HEK293 (cell line): ENCODE measurements around the gene GPER1.

ENCODE experiments used
- CTCF ChIA-PET: fragments of 350-600 bp; formaldehyde crosslinking; extraction: SDS; loops from one replicate; lab custom pipeline; 2021; ENCODE audit warnings: antibody characterized with exemption; lab: Yijun Ruan, JAX
- POLR2A ChIA-PET: fragments of 300-600 bp; formaldehyde crosslinking; extraction: SDS; loops from one replicate; lab custom pipeline; 2020; ENCODE audit warnings: antibody characterized with exemption, inconsistent platforms; lab: Yijun Ruan, JAX
- H3K27ac ChIP-seq: fragments of 200-500 bp; sonication (Bioruptor generic); 2 replicates; pipeline ENCODE4 v1.5.1; 2014; ENCODE audit warnings: low read depth, low read length, control low read depth, inconsistent platforms; ENCODE audit errors: extremely low read depth
- H3K36me3 ChIP-seq, 2 experiments: fragments of 200-500 bp in 1 of 2; sonication (Bioruptor generic) in 1 of 2; 1 replicate in 1 of 2; 2 replicates in 1 of 2; pipeline ENCODE4 v1.5.1; 2014 to 2017; ENCODE audit warnings: inconsistent platforms in 2 of 2, low read length in 2 of 2; ENCODE audit not compliant: control insufficient read depth in 2 of 2, insufficient read depth in 1 of 2
- H3K4me1 ChIP-seq: fragments of 200-500 bp; sonication (Bioruptor generic); 2 replicates; pipeline ENCODE4 v1.5.1; 2014; ENCODE audit warnings: mild to moderate bottlenecking, low read length, inconsistent platforms; ENCODE audit not compliant: control insufficient read depth, insufficient read depth
- H3K4me3 ChIP-seq: 2 replicates; pipeline ENCODE4 v1.5.1; 2011; ENCODE audit warnings: low read depth, mild to moderate bottlenecking, control low read depth, low read length, moderate library complexity
- H3K9me3 ChIP-seq: fragments of 200-500 bp; sonication (Bioruptor generic); 2 replicates; pipeline ENCODE4 v1.5.1; 2014; ENCODE audit warnings: low read depth, low read length, inconsistent platforms; ENCODE audit not compliant: control insufficient read depth, insufficient read depth
- CTCF ChIP-seq: fragments of 450-650 bp; formaldehyde crosslinking; IDR thresholded peaks from 2 replicates; pipeline ENCODE4 v1.5.1; 2016; ENCODE audit warnings: missing biosample characterization, missing genetic modification characterization
- GLIS1 ChIP-seq: fragments of 450-650 bp; formaldehyde crosslinking; IDR thresholded peaks from 2 replicates; pipeline ENCODE4 v1.5.1; 2016; ENCODE audit warnings: missing biosample characterization, missing genetic modification characterization
- HOXC10 ChIP-seq: sonication (generic); formaldehyde crosslinking; IDR thresholded peaks from 2 replicates; pipeline ENCODE4 v1.8.1; 2023; ENCODE audit warnings: mild to moderate bottlenecking, missing genetic modification reagents
- KLF8 ChIP-seq: fragments of 450-650 bp; formaldehyde crosslinking; IDR thresholded peaks from 2 replicates; pipeline ENCODE4 v1.5.1; 2016; ENCODE audit warnings: missing biosample characterization, missing genetic modification characterization
- KLF9 ChIP-seq: fragments of 450-650 bp; formaldehyde crosslinking; IDR thresholded peaks from 2 replicates; pipeline ENCODE4 v1.5.1; 2016; ENCODE audit warnings: missing biosample characterization, missing genetic modification characterization, low read depth
- OVOL3 ChIP-seq: fragments of 450-650 bp; formaldehyde crosslinking; IDR thresholded peaks from 2 replicates; pipeline ENCODE4 v1.5.1; 2016; ENCODE audit warnings: missing biosample characterization, missing genetic modification characterization
- PRDM10 ChIP-seq: fragments of 450-650 bp; formaldehyde crosslinking; IDR thresholded peaks from 2 replicates; pipeline ENCODE4 v1.5.1; 2016; ENCODE audit warnings: missing biosample characterization, missing genetic modification characterization
- SP2 ChIP-seq: fragments of 450-650 bp; formaldehyde crosslinking; IDR thresholded peaks from 2 replicates; pipeline ENCODE4 v1.5.1; 2016; ENCODE audit warnings: missing biosample characterization, missing genetic modification characterization
- TRIM28 ChIP-seq: IDR thresholded peaks from 2 replicates; pipeline ENCODE4 v1.6.1; 2011; ENCODE audit warnings: low read length, control low read depth, borderline replicate concordance
- WT1 ChIP-seq: fragments of 450-650 bp; formaldehyde crosslinking; IDR thresholded peaks from 2 replicates; pipeline ENCODE4 v1.5.1; 2016; ENCODE audit warnings: missing biosample characterization, missing genetic modification characterization
- ZBTB6 ChIP-seq: fragments of 450-650 bp; formaldehyde crosslinking; IDR thresholded peaks from 2 replicates; pipeline ENCODE4 v1.5.1; 2017; ENCODE audit warnings: missing biosample characterization, missing genetic modification characterization
- ZNF10 ChIP-seq: fragments of 450-650 bp; formaldehyde crosslinking; IDR thresholded peaks from 2 replicates; pipeline ENCODE4 v1.5.1; 2017; ENCODE audit warnings: missing biosample characterization, missing genetic modification characterization
- ZNF184 ChIP-seq: fragments of 450-650 bp; IDR thresholded peaks from 2 replicates; pipeline ENCODE4 v1.5.1; 2018; ENCODE audit warnings: missing biosample characterization, mild to moderate bottlenecking, missing genetic modification characterization
- ZNF335 ChIP-seq: fragments of 450-650 bp; formaldehyde crosslinking; conservative IDR thresholded peaks from 2 replicates; pipeline ENCODE4 v1.5.1; 2016; ENCODE audit warnings: missing biosample characterization, missing genetic modification characterization
- ZNF501 ChIP-seq: fragments of 450-650 bp; formaldehyde crosslinking; IDR thresholded peaks from 2 replicates; pipeline ENCODE4 v1.5.1; 2016; ENCODE audit warnings: missing biosample characterization, missing genetic modification characterization
- ZNF521 ChIP-seq: fragments of 450-650 bp; formaldehyde crosslinking; IDR thresholded peaks from 2 replicates; pipeline ENCODE4 v1.5.1; 2017; ENCODE audit warnings: missing biosample characterization, mild to moderate bottlenecking, missing genetic modification characterization
- ZNF561 ChIP-seq: fragments of 450-650 bp; IDR thresholded peaks from 2 replicates; pipeline ENCODE4 v1.5.1; 2018; ENCODE audit warnings: missing biosample characterization, missing genetic modification characterization, borderline replicate concordance
- ZNF585B ChIP-seq: fragments of 450-650 bp; formaldehyde crosslinking; IDR thresholded peaks from 2 replicates; pipeline ENCODE4 v1.5.1; 2016; ENCODE audit warnings: missing biosample characterization, missing genetic modification characterization
- ZNF623 ChIP-seq: fragments of 450-650 bp; formaldehyde crosslinking; IDR thresholded peaks from 2 replicates; pipeline ENCODE4 v1.5.1; 2016; ENCODE audit warnings: missing biosample characterization, missing genetic modification characterization
- ZNF670 ChIP-seq: fragments of 450-650 bp; formaldehyde crosslinking; IDR thresholded peaks from 2 replicates; pipeline ENCODE4 v1.5.1; 2016; ENCODE audit warnings: missing biosample characterization, missing genetic modification characterization, low read depth
- ZNF692 ChIP-seq: fragments of 450-650 bp; formaldehyde crosslinking; IDR thresholded peaks from 2 replicates; pipeline ENCODE4 v1.5.1; 2016; ENCODE audit warnings: missing biosample characterization, missing genetic modification characterization
- ZSCAN30 ChIP-seq: fragments of 450-650 bp; IDR thresholded peaks from 2 replicates; pipeline ENCODE4 v1.5.1; 2018; ENCODE audit warnings: missing biosample characterization, mild to moderate bottlenecking, missing genetic modification characterization, moderate library complexity
- TF ChIP-seq, protein P1 (sequence below): fragments of 450-650 bp; formaldehyde crosslinking; IDR thresholded peaks from 2 replicates; pipeline ENCODE4 v1.5.1; 2016; ENCODE audit warnings: missing biosample characterization, missing genetic modification characterization
- TF ChIP-seq, protein P2 (sequence below): fragments of 450-650 bp; formaldehyde crosslinking; optimal IDR thresholded peaks from 2 replicates; pipeline ENCODE3; 2016; ENCODE audit warnings: missing biosample characterization, mild to moderate bottlenecking, missing genetic modification characterization

The GPER1 gene

DNA sequence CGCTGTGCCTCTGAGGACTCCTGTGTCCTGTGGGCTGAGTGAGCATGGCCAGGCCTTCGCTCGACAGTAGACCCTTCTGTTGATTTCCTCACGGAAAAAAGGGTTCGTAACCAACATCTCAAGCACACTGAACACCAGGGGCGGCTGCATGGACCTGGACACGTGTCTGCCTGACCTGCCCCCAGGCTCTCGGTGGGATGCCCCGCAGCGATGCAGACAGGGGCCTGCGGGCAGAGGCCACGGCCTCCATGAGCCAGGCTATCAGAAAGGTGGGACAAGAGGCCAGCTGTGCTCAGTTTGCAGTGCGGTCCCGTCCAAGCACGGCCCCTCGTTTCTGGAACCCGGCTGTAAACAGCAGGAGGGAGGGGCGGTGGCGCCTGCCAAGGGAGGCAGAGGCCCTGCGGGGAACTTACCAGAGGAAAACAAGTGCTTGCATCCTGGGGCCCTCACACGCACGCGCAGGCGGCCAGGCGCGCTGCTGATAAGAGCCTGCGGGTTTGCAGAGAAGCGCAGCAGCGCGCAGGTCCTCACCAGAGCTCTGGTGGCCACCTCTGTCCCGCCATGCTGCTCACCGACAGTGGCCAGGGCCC, 33.0 kb upstream of the GPER1 start (continued):
- TF ChIP-seq ZNF585B (tag by site-specific recombination) (no peak), ZSCAN30 (no peak), ZNF692 (no peak), ZNF561 (peak; percentile 52; the same call in 1 of the 2 replicates), SP2 (peak; percentile 39), ZNF670 (no peak), KLF8 (tag by site-specific recombination) (no peak), HOXC10 (no peak), CTCF (tag by site-specific recombination) (no peak), ZNF521 (tag by site-specific recombination) (no peak), OVOL3 (tag by site-specific recombination) (no peak), ZNF623 (no peak), ZNF184 (tag by site-specific recombination) (no peak), ZNF501 (no peak), ZNF10 (tag by site-specific recombination) (no peak), ZNF335 (tag by site-specific recombination) (no peak), WT1 (tag by site-specific recombination) (peak; percentile 79), PRDM10 (tag by site-specific recombination) (no peak)
- TF ChIP-seq, protein P1, sequence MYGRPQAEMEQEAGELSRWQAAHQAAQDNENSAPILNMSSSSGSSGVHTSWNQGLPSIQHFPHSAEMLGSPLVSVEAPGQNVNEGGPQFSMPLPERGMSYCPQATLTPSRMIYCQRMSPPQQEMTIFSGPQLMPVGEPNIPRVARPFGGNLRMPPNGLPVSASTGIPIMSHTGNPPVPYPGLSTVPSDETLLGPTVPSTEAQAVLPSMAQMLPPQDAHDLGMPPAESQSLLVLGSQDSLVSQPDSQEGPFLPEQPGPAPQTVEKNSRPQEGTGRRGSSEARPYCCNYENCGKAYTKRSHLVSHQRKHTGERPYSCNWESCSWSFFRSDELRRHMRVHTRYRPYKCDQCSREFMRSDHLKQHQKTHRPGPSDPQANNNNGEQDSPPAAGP (tag by site-specific recombination) = peak; percentile 35; the same call in 1 of the 2 replicates

DNA sequence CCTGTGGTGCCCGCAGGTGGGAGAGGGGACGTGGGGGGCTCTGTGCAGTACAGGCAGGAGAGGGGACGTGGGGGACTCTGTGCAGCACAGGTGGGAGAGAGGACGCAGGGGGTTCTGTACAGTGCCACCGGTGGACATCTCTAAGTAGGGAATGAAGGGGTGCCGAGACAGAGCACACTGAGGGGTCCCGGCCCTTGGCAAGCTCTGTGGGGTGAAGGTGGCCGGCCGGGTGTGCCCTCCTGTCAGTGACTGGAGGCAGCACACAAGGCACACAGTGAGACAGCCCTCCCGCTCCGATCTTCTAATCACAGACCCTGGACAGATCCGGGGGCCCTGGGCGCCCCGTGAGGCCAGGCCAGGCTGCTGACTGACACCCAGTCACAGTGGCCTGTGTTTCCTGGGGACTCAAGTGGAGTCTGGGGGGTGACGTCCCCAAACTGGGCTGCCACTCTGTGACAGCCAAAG, 32.4 kb upstream of the GPER1 start:
- no peaks in the 10 kb centered on the region for H3K9me3 ChIP-seq
- TF ChIP-seq ZNF335 (tag by site-specific recombination) = peak; percentile 74; the same call in 1 of the 2 replicates
- no peak for TF ChIP-seq ZBTB6
- TF ChIP-seq KLF9 (tag by site-specific recombination) = no peak
- TF ChIP-seq, protein P2, sequence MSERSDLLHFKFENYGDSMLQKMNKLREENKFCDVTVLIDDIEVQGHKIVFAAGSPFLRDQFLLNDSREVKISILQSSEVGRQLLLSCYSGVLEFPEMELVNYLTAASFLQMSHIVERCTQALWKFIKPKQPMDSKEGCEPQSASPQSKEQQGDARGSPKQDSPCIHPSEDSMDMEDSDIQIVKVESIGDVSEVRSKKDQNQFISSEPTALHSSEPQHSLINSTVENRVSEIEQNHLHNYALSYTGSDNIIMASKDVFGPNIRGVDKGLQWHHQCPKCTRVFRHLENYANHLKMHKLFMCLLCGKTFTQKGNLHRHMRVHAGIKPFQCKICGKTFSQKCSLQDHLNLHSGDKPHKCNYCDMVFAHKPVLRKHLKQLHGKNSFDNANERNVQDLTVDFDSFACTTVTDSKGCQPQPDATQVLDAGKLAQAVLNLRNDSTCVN (tag by site-specific recombination) = peak; percentile 1
- peak; percentile 5; the same call in 1 of the 2 replicates for TF ChIP-seq TRIM28
- TF ChIP-seq GLIS1 (tag by site-specific recombination) = peak; percentile 32; the same call in 1 of the 2 replicates
- peaks cover 0 to 7% of the 10 kb centered on the region in 2 experiments; a peak in 1 of 3 replicates for H3K36me3 ChIP-seq
- ChIA-PET POLR2A (no interaction called here), CTCF (interaction anchor here (0.7 to 1.7 kb wide), 2 partner anchors 62 to 88 kb away, joined by 4 to 5 read pairs; no protein-coding TSS in a partner anchor)
- no peak overlapping the region for H3K4me3 ChIP-seq
- no peak overlapping the region for H3K27ac ChIP-seq
- no peaks in the 10 kb centered on the region for H3K4me1 ChIP-seq
